Vagina (tissue), 2 donors: Measurements from ENCODE around the gene NUDT6.

ENCODE experiments used
- CTCF ChIP-seq, 3 experiments: fragments of 450-650 bp in 2 of 3; fragments of 200-600 bp in 1 of 3; sonication (generic) in 1 of 3; IDR thresholded peaks; one replicate each; pipeline ENCODE4 v1.5.1; 2017 to 2019; ENCODE audit warnings: antibody characterized with exemption in 3 of 3, mild to moderate bottlenecking in 2 of 3, moderate library complexity in 2 of 3
- POLR2A ChIP-seq, 2 donors: fragments of 450-650 bp; IDR thresholded peaks; one replicate each; pipeline ENCODE4 v1.6.1; 2017; ENCODE audit warnings: antibody characterized with exemption in 2 of 2, mild to moderate bottlenecking in 2 of 2, moderate library complexity in 2 of 2

GRCh38 chr4:122873821-122874593 is 48.4 kb downstream of the NUDT6 start:
- no peak for TF ChIP-seq CTCF (IDR thresholded peaks at IDR 0.05)
- no peak for TF ChIP-seq POLR2A (IDR thresholded peaks at IDR 0.05)
